ENCODE results near the gene TMEM212. TPM values are rescaled to one million over a fixed set of nuclear protein-coding genes. Genes with fewer than 3 reads are reported as not detected.
A peak's percentile ranks its signal among the peaks of the same experiment; 100 is the strongest.

The TMEM212 gene
- total and polyA plus RNA-seq, 2 of the 13 experiments (the other 11 are each of a cell fraction or from before 2014, with no cell fraction given): not detected

- TF ChIP-seq MEIS1 (CRISPR knock-in tag; IDR thresholded peaks at IDR 0.05; ENCODE audit: borderline replicate concordance): peak; percentile 63; the same call in 1 of the 2 replicates
- TF ChIP-seq NFIB (CRISPR knock-in tag; IDR thresholded peaks at IDR 0.05; ENCODE audit: borderline replicate concordance): no peak
- TF ChIP-seq THAP7 (CRISPR knock-in tag; IDR thresholded peaks at IDR 0.05): no peak
- TF ChIP-seq ZNF331 (CRISPR knock-in tag; IDR thresholded peaks at IDR 0.05): peak; percentile 79
- peak; percentile 58; the same call in 1 of the 2 replicates for TF ChIP-seq GZF1 (CRISPR knock-in tag; IDR thresholded peaks at IDR 0.05)
- TF ChIP-seq PRPF4 (IDR thresholded peaks at IDR 0.05; ENCODE audit: low read depth, low read length, poor library complexity, severe bottlenecking): no peak
- no peak for TF ChIP-seq ZNF547 (CRISPR knock-in tag; IDR thresholded peaks at IDR 0.05)
- TF ChIP-seq ZNF510 (CRISPR knock-in tag; IDR thresholded peaks at IDR 0.05; ENCODE audit: low read depth): peak; percentile 53; the same call in 1 of the 2 replicates
- TF ChIP-seq REXO4 (CRISPR knock-in tag; IDR thresholded peaks at IDR 0.05; ENCODE audit: borderline replicate concordance): no peak
- peak; percentile 51 for TF ChIP-seq PHF5A (CRISPR knock-in tag; IDR thresholded peaks at IDR 0.05; ENCODE audit: low read depth, unreplicated experiment)
- TF ChIP-seq ZBTB25 (CRISPR knock-in tag; IDR thresholded peaks at IDR 0.05): no peak
- TF ChIP-seq YEATS4 (CRISPR knock-in tag; IDR thresholded peaks at IDR 0.05; ENCODE audit: borderline replicate concordance): no peak
- 0 out of 2 replicates have a peak, but pooled peaks have one; percentile 32 for TF ChIP-seq ZNF124 (CRISPR knock-in tag; IDR thresholded peaks at IDR 0.05)
- 0 out of 2 replicates have a peak, but pooled peaks have one; percentile 72 for TF ChIP-seq ARID2 (CRISPR knock-in tag; IDR thresholded peaks at IDR 0.05; ENCODE audit: borderline replicate concordance)
- no peak for TF ChIP-seq GATA4 (IDR thresholded peaks at IDR 0.05; ENCODE audit: borderline replicate concordance, low read depth)
- TF ChIP-seq ZNF567 (CRISPR knock-in tag; IDR thresholded peaks at IDR 0.05; ENCODE audit: borderline replicate concordance): 0 out of 2 replicates have a peak, but pooled peaks have one; percentile 33
- TF ChIP-seq HNF4A (CRISPR knock-in tag; IDR thresholded peaks at IDR 0.05): peak; percentile 90
- TF ChIP-seq RBFOX2 (IDR thresholded peaks at IDR 0.05; ENCODE audit: low read depth, low read length): no peak
- peak; percentile 90 for TF ChIP-seq MED1 (CRISPR knock-in tag; IDR thresholded peaks at IDR 0.05)
- no peak for TF ChIP-seq ZNF33B (CRISPR knock-in tag; IDR thresholded peaks at IDR 0.05)
- TF ChIP-seq MAX (IDR thresholded peaks at IDR 0.05): peak; percentile 67; the same call in 1 of the 2 replicates
- TF ChIP-seq ZNF562 (CRISPR knock-in tag; IDR thresholded peaks at IDR 0.05; ENCODE audit: borderline replicate concordance): no peak
- TF ChIP-seq ZNF12 (CRISPR knock-in tag; IDR thresholded peaks at IDR 0.05): peak; percentile 53; the same call in 1 of the 2 replicates
- TF ChIP-seq ZNF280D (CRISPR knock-in tag; IDR thresholded peaks at IDR 0.05): peak; percentile 79; the same call in 1 of the 2 replicates
- TF ChIP-seq ZNF570 (CRISPR knock-in tag; IDR thresholded peaks at IDR 0.05; ENCODE audit: borderline replicate concordance): no peak
- TF ChIP-seq ERF (CRISPR knock-in tag; IDR thresholded peaks at IDR 0.05): peak; percentile 84
These were observed 13.2 kb upstream of the TMEM212 start (continued) for GRCh38 chr3:171829841-171830517.

Data from HepG2 (cell line).